ENCODE measurements around the gene SSTR4.

SSTR4 gene

GRCh38 chr20:23043376-23043775 lies 8.3 kb downstream of the SSTR4 start (continued):
- no peak for TF ChIP-seq CREB5 (CRISPR knock-in tag; IDR thresholded peaks at IDR 0.05; ENCODE audit: low read depth)

DNA sequence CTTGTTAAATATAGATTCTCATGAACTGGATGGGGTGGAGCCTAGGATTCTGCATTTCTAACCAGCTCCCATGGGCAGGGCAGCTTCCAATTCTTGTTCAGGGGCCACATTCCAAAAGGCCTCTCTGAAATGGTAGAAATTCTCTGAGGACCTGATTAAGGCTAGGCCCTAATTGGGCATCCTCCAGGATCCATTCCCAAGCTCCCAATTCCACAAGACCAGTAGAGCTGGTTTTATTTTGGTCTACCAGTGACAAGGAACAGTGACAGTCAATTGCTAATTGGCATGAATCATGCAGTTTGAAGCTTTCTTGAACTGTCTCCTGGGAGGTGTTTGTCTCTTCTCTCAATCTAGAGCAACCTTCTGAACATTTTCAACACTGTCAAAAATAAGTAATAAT lies 11.3 kb downstream of the SSTR4 start:
- no peak for ATAC-seq
- TF ChIP-seq ZC3H10 (CRISPR knock-in tag; IDR thresholded peaks at IDR 0.05) = no peak
- TF ChIP-seq POU6F1 (CRISPR knock-in tag; IDR thresholded peaks at IDR 0.05; ENCODE audit: borderline replicate concordance, low read depth) = no peak
- TF ChIP-seq TCF4 (CRISPR knock-in tag; IDR thresholded peaks at IDR 0.05; ENCODE audit: borderline replicate concordance) = no peak
- no peak for TF ChIP-seq BACH2 (CRISPR knock-in tag; IDR thresholded peaks at IDR 0.05; ENCODE audit: borderline replicate concordance)
- no peak for TF ChIP-seq ISL1 (CRISPR knock-in tag; IDR thresholded peaks at IDR 0.05)
- no peak for TF ChIP-seq ARNTL (CRISPR knock-in tag; IDR thresholded peaks at IDR 0.05; ENCODE audit: borderline replicate concordance, low read depth)
- no peak for TF ChIP-seq ZFP3 (CRISPR knock-in tag; IDR thresholded peaks at IDR 0.05)
- no peak for TF ChIP-seq ZNF565 (CRISPR knock-in tag; conservative IDR thresholded peaks at IDR 0.05; ENCODE audit: low read depth)
- TF ChIP-seq, protein P1, sequence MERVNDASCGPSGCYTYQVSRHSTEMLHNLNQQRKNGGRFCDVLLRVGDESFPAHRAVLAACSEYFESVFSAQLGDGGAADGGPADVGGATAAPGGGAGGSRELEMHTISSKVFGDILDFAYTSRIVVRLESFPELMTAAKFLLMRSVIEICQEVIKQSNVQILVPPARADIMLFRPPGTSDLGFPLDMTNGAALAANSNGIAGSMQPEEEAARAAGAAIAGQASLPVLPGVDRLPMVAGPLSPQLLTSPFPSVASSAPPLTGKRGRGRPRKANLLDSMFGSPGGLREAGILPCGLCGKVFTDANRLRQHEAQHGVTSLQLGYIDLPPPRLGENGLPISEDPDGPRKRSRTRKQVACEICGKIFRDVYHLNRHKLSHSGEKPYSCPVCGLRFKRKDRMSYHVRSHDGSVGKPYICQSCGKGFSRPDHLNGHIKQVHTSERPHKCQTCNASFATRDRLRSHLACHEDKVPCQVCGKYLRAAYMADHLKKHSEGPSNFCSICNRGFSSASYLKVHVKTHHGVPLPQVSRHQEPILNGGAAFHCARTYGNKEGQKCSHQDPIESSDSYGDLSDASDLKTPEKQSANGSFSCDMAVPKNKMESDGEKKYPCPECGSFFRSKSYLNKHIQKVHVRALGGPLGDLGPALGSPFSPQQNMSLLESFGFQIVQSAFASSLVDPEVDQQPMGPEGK (CRISPR knock-in tag; IDR thresholded peaks at IDR 0.05; ENCODE audit: borderline replicate concordance) = no peak
- TF ChIP-seq, protein P2, sequence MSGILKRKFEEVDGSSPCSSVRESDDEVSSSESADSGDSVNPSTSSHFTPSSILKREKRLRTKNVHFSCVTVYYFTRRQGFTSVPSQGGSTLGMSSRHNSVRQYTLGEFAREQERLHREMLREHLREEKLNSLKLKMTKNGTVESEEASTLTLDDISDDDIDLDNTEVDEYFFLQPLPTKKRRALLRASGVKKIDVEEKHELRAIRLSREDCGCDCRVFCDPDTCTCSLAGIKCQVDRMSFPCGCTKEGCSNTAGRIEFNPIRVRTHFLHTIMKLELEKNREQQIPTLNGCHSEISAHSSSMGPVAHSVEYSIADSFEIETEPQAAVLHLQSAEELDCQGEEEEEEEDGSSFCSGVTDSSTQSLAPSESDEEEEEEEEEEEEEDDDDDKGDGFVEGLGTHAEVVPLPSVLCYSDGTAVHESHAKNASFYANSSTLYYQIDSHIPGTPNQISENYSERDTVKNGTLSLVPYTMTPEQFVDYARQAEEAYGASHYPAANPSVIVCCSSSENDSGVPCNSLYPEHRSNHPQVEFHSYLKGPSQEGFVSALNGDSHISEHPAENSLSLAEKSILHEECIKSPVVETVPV (CRISPR knock-in tag; IDR thresholded peaks at IDR 0.05) = no peak
- TF ChIP-seq PPARA (CRISPR knock-in tag; IDR thresholded peaks at IDR 0.05; ENCODE audit: borderline replicate concordance) = no peak
- no peak for TF ChIP-seq TOX (CRISPR knock-in tag; IDR thresholded peaks at IDR 0.05; ENCODE audit: borderline replicate concordance)
- no peak for TF ChIP-seq OSR1 (CRISPR knock-in tag; IDR thresholded peaks at IDR 0.05)
- no peak for TF ChIP-seq CSDC2 (CRISPR knock-in tag; IDR thresholded peaks at IDR 0.05)
- TF ChIP-seq SNAI2 (CRISPR knock-in tag; IDR thresholded peaks at IDR 0.05) = no peak
- no peak for TF ChIP-seq ZFP30 (CRISPR knock-in tag; IDR thresholded peaks at IDR 0.05)
- TF ChIP-seq CREB5 (CRISPR knock-in tag; IDR thresholded peaks at IDR 0.05; ENCODE audit: low read depth) = no peak
- TF ChIP-seq ZNF8 (CRISPR knock-in tag; IDR thresholded peaks at IDR 0.05) = no peak
- TF ChIP-seq ZNF70 (CRISPR knock-in tag; IDR thresholded peaks at IDR 0.05) = no peak
- no peak for TF ChIP-seq TSHZ2 (CRISPR knock-in tag; IDR thresholded peaks at IDR 0.05)
